NCI-H1694 (cell line): Measurements from ENCODE around the gene EEA1.

ENCODE experiments used
- DNase-seq: peaks from one replicate; lab custom pipeline; 2025; lab: John Stamatoyannopoulos, UW

EEA1 gene

GRCh38 chr12:92938018-92938417 lies 8.9 kb upstream of the EEA1 start:
- no peak for DNase-seq

GRCh38 chr12:92933606-92934005 lies 4.5 kb upstream of the EEA1 start:
- no peak for DNase-seq

GRCh38 chr12:92930421-92930820 lies 1.3 kb upstream of the EEA1 start:
- DNase-seq: no peak

- no peak for DNase-seq
Observed at GRCh38 chr12:92929983-92930382, 888 bp upstream of the EEA1 start.

- DNase-seq: no peak
Observed at GRCh38 chr12:92928421-92928961, 604 bp downstream of the EEA1 start.

- DNase-seq: no peak
Observed at GRCh38 chr12:92927436-92928281, 1.4 kb downstream of the EEA1 start.

- DNase-seq: peak; percentile 12
Observed at GRCh38 chr12:92927055-92927435, 2.0 kb downstream of the EEA1 start.

- DNase-seq: no peak
Observed at GRCh38 chr12:92926549-92926948, 2.5 kb downstream of the EEA1 start.

- DNase-seq: no peak
Observed at GRCh38 chr12:92921877-92922276, 7.2 kb downstream of the EEA1 start.

GRCh38 chr12:92915365-92915764 lies 13.7 kb downstream of the EEA1 start:
- DNase-seq: no peak

GRCh38 chr12:92914170-92914569 lies 14.9 kb downstream of the EEA1 start:
- no peak for DNase-seq

- no peak for DNase-seq
Observed at GRCh38 chr12:92912672-92913071, 16.4 kb downstream of the EEA1 start.

GRCh38 chr12:92912052-92912451 lies 17.0 kb downstream of the EEA1 start:
- no peak for DNase-seq

GRCh38 chr12:92911339-92911738 lies 17.8 kb downstream of the EEA1 start:
- no peak for DNase-seq

GRCh38 chr12:92908108-92908507 lies 21.0 kb downstream of the EEA1 start:
- no peak for DNase-seq

- no peak for DNase-seq
Observed at GRCh38 chr12:92905811-92906554, 23.1 kb downstream of the EEA1 start.

- DNase-seq: no peak
Observed at GRCh38 chr12:92905258-92905810, 23.8 kb downstream of the EEA1 start.

GRCh38 chr12:92900941-92901340 lies 28.2 kb downstream of the EEA1 start:
- no peak for DNase-seq

GRCh38 chr12:92899386-92900001 lies 29.6 kb downstream of the EEA1 start:
- no peak for DNase-seq

- no peak for DNase-seq
Observed at GRCh38 chr12:92898755-92899154, 30.3 kb downstream of the EEA1 start.

- no peak for DNase-seq
Observed at GRCh38 chr12:92897844-92898243, 31.3 kb downstream of the EEA1 start.

- no peak for DNase-seq
Observed at GRCh38 chr12:92890601-92891106, 38.4 kb downstream of the EEA1 start.
